ENCODE results near the gene CERS6.

CERS6 gene

DNA sequence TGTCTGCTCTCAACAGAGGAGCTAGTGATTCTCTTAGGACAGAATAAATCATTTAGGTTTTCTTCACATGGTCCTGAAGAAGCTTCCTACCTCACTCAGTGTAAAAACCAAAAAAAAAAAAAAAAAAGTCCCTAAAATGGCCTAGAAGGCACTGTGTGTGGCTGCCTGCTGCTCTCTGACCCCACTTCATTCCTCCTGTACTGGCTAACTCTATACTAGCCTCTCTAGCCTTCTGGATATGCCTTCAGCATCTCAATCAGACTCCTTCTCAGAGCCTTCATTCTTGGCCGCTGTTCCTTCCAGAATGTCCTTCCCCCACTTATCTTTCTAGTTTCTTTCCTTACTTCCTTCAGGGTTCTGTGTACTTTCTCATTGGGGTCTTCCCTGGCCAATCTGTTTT, 82.1 kb downstream of the CERS6 start:
- DNase-seq: no peak

DNA sequence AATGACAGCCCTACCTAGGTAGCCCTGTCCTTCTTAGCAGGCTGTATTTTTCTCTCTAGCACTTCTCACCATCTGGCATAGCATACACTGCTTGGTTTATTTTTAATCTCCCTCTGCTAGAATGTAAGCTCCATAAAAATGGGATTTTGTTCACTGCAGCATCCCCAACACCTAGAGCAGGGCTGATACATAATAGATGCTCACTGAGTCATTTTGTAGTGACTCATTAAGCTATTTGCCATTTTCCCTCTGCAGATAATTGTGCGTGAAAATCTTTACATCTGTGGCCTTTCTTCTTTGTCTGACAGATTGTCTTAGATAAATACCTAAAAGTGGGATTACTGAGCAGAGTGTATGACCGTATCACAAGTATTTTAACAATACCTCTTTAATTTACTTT, 82.5 kb downstream of the CERS6 start:
- DNase-seq: no peak

DNA sequence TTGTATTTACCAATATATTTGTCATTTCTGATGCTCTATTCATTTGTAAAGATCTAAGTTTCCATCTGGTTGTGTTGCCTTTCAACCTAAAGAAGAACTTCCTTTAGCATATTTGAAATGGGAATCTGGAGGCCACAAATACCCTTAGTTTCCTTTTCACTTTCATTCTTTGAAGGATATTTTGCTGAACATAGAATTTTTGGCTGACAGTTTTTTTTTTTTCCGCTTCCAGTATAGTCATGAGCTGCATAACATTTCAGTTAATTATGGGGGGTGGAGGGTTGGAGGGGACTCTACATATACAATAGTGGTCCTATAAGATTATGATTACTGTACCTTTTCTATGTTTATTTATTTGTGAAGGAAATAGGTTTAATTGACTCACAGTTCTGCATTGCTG, 83.9 kb downstream of the CERS6 start:
- no peak for DNase-seq

DNA sequence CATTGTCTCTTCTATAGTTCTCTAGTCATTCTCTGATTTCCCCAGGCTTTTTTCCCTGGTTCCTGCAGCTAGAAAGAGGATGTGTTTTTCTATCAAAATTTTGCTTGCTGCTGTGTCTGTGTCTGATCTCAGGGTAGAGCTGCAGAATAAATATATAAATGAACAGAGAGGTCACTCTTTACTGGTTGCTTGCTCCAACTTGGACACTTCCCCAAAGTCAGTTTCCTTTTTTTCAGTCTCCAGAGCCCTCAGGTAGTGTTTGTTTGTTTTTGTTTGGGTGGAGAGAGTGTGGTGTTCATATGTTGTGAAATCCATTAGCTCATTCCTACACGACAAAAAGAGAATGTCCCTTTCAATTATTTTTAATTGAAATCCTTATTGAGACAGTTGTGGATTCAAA, 85.8 kb downstream of the CERS6 start:
- DNase-seq: no peak

- no peak for DNase-seq
These were observed 87.0 kb downstream of the CERS6 start for GRCh38 chr2:168543037-168543436.

GRCh38 chr2:168543935-168544334, 87.9 kb downstream of the CERS6 start:
- DNase-seq: no peak

DNA sequence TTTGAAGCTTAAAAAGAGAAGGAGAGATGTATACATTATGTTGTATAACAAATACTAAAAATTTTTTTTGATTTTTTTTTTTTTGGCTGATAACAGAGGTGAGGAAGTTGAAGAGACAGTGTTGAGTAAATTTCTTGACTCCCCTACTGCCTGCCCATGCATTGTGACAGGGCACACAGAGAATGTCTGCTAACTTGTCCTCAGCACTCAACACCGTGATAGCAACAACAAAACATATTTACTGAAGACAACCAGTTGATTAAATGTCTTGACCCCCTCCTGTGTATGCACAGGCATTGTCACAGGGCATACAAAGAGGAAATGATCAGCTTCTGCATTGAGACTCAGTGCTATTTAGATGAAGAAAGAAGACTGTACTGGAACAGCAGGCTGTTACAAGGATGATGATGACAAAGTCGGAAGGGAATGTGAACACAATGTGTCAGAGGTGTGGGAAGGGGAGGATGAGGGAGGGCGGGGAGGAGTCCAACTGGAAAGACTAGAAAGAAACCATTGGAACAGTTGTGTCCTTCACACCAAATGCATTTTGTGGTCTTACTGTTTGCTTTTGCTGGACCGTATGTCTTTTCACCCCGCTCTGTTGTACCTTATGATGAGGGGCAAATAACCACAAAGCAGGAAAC, 89.5 kb downstream of the CERS6 start:
- DNase-seq: no peak

DNA sequence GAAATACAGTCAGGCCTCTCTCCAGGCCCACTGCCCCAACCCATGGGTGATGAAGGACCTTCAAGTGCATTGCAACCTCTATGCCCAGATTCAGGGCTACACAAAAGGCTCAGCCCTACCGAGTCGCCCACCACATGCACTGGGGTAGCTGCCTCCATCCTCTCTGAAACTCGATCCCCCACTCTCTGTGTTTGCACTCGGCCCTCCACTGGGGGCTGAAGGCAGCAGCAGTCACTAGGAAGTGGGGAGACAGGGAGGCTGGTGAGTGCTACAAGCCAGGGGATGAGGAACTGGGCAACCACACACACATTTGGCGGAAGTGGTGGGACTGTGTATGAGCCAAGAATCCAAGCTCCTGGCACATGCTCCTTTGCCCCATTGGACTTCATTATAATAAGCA, 94.6 kb downstream of the CERS6 start:
- peak in 1 of 2 experiments; percentile 15 for DNase-seq

- DNase-seq: peak; percentile 58 to 88
These were observed 96.4 kb downstream of the CERS6 start for GRCh38 chr2:168552450-168552856.

DNA sequence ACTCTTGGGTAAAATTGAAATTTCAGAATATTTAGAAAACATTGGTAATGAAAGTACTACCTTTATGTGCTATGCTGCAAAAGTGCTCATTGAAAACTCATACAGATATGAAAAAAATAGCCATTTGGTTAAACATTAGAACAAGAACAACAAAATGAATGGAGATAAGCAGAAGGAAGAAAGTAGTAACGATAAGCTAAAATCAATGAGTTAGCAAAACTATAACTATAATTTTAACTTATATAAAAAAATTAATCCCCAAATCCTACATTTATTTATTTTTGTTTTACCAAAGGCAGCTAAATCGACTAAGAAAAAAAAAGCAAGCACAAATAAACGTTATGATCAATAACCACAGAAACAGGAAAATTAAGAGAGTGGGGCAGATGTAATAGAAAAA, 99.2 kb downstream of the CERS6 start:
- DNase-seq: no peak

DNA sequence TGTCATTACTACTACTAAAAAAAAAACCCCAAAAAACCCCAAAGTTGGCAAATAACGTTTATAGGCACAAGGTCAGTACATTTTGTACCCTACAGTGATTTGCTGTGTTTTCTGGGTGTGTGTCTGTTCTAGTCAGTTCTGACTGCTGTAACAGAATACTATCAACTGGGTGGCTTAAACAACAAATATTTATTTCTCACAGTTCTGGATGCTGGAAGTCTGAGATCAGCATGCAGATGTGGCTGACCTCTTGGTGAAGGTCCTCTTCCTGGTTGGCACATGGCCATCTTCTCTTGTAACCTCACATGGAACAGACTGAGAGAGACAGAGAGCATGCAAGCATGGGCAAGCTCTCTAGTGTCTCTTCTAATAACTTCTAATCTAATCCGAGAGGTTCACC, 103.1 kb downstream of the CERS6 start:
- no peak for DNase-seq

- DNase-seq: no peak
These were observed 104.9 kb downstream of the CERS6 start for GRCh38 chr2:168560817-168561499.

DNA sequence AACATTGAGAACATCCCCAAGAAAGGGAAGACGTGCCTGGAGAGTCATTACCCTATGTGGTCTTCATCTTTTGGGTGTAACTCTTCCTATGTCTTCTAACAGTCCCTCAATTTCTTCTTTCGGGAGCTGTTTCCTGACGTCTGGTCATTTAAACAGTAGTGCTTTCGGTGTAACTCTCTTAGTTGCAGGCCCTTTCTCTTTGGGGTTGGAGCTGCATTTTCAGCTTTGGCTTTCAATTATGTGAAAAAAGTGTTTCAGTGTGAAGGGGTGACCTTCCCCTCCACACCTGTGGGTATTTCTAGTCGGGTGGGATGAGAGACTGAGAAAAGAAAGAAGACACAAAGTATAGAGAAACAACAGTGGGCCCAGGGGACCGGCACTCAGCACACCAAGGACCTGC, 105.9 kb downstream of the CERS6 start:
- DNase-seq: no peak

DNA sequence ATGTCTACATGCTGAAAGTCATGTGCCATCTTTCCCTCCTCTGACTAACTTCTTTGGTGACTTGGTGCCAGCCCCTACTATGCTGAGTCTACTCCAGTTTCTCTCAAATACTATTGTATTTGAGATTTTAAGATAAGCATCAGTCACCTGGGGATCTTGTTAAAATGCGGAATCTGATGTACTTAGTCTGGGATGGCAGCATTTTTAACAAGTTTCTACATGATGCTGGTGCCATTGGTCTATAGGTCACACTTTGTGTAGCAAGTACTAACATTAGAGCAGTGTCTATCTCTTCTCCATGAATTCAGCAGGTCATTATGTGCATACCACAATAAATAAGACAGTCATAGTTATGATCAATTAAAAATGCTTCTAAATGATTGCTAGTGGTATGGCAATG, 106.9 kb downstream of the CERS6 start:
- no peak for DNase-seq

DNA sequence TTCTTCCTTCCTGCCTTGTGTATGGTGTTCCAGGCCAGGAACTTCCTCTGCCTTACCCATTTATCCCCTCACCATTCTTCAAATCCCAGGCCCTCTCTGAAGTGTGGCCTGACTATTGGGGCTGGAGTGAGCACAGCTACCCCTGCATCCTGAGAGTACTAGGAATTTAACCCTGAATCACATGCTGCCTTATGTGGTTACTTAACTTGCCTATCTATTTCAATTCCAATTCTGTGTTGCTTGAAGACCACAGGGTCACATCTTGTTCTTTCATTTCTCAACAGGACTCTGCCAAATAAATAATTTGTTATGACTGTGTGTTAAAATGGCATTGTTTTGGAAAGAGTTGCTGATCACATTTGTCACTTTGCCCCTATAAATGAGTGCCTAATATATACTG, 108.6 kb downstream of the CERS6 start:
- no peak for DNase-seq

DNA sequence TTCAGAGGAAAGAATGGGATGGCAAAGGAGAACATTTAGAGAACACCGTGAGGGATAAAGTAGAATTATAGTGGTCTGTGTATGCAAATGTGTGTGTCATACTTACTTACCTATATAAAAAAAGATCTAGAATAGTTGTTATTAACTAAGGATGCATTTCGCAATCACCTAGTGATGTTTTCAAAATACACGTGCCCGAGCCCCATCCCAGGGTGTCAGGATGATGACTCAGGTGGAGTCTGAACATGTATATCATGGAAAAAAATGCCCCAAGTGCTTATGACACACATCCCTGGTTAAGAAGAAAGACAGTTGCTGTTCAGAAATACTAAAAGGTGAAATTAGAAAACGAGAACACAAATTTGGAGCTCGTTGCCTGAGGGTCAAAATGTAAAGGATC, 109.0 kb downstream of the CERS6 start:
- no peak for DNase-seq

DNA sequence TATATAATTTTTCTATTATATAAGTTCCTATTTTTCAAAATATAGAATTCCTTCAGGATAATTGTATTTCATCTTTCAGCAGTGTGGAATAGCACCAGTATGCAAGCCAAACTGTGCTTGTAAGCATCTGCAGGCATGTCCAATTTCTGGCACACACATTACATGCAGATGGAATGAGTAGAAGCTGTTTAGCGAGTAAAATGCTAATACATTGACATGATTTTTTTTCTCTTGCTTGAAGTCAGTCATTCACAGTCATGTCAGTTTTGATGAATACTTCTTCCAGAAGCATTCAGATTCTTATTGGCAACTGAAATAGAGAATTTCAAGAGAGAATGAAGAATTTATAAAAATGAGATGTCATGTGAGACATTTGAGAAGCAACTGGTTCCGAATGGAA, 109.4 kb downstream of the CERS6 start:
- no peak for DNase-seq

- no peak for DNase-seq
These were observed 111.0 kb downstream of the CERS6 start for GRCh38 chr2:168566974-168567665.

GRCh38 chr2:168567836-168568235, 111.8 kb downstream of the CERS6 start:
- DNase-seq: no peak

DNA sequence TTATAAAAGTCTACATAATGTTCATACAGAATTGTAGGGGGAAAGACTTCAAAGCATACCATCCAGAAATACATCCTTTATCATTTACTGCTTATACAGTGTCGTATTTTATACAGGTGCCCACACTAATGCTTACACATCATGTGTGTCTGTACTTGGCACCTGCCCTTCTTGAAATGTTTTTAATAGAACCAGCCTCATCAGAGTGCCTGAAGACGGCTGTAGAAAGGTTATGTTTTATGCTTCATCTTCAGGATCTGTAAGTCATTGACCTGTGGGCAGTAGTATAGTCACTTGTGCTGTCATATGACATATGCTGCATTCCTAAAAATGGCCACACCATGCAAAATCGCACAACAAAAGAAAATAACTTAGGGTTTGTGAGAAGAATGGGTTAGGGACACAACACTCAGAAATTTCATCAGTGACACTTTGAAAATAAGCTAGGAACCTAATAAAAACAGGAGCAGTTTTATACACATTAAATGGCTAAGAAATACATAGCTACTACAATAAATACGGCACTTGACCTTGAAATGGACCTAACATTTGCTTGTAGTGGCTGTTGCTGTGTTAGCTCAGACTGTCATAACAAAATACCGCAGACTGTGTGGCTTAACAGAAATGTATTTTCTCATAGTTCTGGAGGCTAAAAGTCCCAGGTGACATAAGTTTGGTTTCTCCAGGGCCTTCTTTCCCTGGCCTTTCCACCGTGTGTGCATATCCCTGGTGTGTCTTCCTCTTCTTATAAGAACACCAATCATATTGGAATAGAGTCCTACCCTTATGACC, 112.6 kb downstream of the CERS6 start:
- DNase-seq: no peak

GRCh38 chr2:168571061-168571460, 115.0 kb downstream of the CERS6 start:
- no peak for DNase-seq

DNA sequence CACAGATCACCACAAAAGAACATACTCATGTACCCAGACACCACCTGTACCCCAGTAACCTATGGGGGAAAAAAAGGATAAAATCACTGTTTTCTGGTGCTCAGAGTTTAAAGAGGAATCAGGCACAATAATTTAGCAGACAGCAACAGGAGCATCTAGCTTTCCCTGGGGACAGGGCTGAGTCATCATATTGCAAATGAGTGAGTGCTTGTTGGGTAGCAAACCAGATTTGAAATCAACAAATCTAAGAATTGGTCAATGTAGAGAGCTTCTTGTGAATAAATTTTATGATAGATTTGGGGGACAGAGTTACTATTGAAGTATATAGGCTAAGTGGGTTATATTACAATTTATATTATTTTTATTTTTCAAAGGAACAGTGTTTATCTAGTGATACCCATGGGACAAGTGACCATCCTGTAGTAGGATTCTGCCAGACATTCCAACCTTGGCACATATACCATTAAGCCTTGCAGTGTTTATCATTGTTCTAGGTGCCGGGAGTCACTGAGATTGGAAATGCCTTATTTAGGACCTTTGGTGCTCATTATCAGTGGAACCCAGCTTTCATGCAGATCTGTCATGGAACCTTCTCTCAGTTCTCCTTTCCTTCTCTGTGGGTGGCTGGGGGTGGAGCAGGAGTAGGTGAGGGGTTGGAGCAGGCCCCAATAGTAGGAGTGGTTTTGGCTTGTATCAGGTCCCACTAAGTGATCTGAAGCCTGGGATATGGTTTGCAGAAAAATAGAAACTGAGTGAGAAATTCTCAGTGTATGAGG, 117.2 kb downstream of the CERS6 start:
- no peak for DNase-seq

Data from NCI-H2081 (cell line).